Measurements from ENCODE around the gene SWT1. TPM values are rescaled to one million over a fixed set of nuclear protein-coding genes. Genes with fewer than 3 reads are reported as not detected.
A peak's percentile ranks its signal among the peaks of the same experiment; 100 is the strongest.

The SWT1 gene
- total RNA-seq, 3 donors from 2014 or later = 5.4 to 7.7 (median 5.7) TPM

- H3K36me3 ChIP-seq (ENCODE audit: low read depth) = no peaks in the 10 kb centered on the region
- H3K4me3 ChIP-seq = no peak overlapping the region
- no peak for TF ChIP-seq CTCF (IDR thresholded peaks at IDR 0.05)
- ATAC-seq = peak; percentile 79
- no peaks in the 10 kb centered on the region for H3K9me3 ChIP-seq
- H3K4me1 ChIP-seq (ENCODE audit: low read depth) = no peaks in the 10 kb centered on the region
- intact Hi-C loops (cut with DNase I, micrococcal nuclease) = no loop called here
- DNase-seq = peak in 2 of 3 donors; percentile 45 to 56
Measured at GRCh38 chr1:185338719-185339622, 182.0 kb downstream of the SWT1 start.

- Histone ChIP-seq H3K9me3 (no peaks in the 10 kb centered on the region), H3K4me3 (no peak overlapping the region), H3K36me3 (ENCODE audit: low read depth) (no peaks in the 10 kb centered on the region), H3K4me1 (ENCODE audit: low read depth) (no peaks in the 10 kb centered on the region)
- intact Hi-C loops (cut with DNase I, micrococcal nuclease) = no loop called here
- DNase-seq (no peak), ATAC-seq (peak; percentile 52)
- TF ChIP-seq CTCF (IDR thresholded peaks at IDR 0.05) = no peak
Measured at GRCh38 chr1:185341196-185341781, 184.3 kb downstream of the SWT1 start.

Other genes with a start within 250 kb of the SWT1 start
- 100 to 1,000 TPM in 1 of 3 donors, 10 to 100 TPM in 1, 1 to 10 TPM in 1; 6.5 to 209 (median 17.2) TPM for gene NIBAN1, start 182.7 kb upstream of the SWT1 start, total RNA-seq
- gene RNF2, start 111.6 kb upstream of the SWT1 start, total RNA-seq = 10 to 100 TPM; 14.1 to 19.3 (median 15.6) TPM
- 10 to 100 TPM; 16.3 to 22.9 (median 19.1) TPM for gene TRMT1L, start 214 bp upstream of the SWT1 start, total RNA-seq
- gene IVNS1ABP, start 160.1 kb downstream of the SWT1 start, total RNA-seq = 100 to 1,000 TPM; 111 to 213 (median 138) TPM